Measurements from ENCODE around the gene DCAF5.
"Not testable (repeated sequence)": the region's sequence is repeated elsewhere in the genome, so short reads cannot be mapped to it uniquely, and the experiment has no call there.

DCAF5 gene

DNA sequence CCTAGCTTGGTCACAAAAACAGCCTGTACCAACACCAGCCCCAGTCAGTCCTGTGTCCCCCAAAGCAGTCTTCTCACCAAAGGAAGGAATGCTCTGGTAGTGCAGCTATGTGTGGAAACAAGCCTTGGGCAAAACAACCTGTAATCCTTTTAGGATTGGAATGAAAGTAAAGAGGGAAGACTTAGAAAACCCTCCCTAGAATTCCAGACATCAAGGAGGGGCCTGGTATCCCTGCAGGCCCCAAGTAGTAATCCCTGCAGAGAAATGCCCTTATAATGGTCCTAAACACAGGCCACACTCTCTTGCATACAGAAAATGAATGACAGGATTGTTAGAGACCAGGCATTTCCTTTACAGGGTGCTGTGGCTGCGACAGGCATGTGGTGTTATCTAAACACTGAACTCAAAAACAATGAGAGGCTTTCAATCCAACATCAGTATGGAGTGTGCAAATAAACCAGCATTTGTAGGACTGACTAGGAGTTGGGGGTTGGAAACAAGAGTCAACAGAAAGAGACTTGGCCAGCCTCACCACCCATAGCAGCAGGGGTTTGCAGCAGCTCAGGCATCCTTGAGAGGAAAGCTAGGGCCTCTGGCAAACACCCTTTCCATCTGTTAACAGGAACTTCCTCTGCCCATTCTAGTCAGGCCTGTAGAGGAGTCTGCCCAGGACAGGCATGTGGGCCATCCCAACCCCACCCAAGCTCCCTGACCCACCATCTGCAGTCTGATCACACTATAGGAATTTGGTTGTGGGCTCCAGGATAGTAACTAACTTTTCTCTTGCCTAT, 59.1 kb downstream of the DCAF5 start:
- DNase-seq: no peak

DNA sequence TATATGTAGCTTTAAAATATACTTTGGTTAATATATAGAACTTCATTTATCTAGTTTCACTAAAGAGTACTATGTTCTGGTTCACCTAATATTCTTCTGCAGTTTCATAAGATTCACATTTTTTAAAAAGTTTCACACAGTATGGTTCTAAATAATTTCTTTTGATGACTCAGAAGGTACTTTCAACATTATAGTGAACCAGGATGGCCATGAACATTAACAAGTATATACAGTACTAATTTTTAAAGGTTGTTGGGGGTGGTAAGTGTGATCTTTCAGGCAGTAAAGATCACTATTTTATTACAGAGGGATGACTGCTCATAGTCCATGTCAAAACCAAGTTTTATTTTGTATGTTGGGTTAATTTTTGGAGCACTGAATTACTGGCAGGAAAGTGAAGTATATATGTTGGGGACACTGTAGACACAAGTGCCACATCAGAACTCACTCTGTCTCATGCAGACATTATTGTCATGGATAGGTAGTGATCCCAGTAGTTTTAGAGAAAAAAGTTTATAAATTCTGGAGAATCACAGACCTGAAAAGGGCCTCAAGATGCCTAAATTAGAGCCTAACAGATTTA, 60.0 kb downstream of the DCAF5 start:
- no peak for DNase-seq

DNA sequence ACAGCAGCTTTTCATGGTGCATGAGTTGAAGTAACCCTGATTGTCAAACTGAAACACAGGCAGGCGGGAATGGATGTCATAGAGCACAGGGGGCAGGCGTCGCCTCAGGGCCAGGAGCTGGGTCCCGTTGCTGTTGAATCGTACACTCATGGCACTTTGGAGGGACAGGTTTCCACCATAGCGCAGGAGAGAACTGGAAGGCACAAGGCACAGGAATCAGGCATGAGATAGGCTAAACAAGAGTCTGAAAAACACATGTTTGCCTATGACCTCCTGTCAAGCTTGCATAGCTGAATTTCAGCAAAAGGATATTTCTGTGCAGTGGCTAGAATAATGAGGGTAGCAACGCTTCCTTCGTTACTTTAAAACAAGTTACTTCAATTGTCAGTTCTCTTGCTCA, 61.2 kb downstream of the DCAF5 start:
- no peak for DNase-seq

GRCh38 chr14:69091006-69091405, 61.9 kb downstream of the DCAF5 start:
- no peak for DNase-seq

- DNase-seq: no peak
Measured at GRCh38 chr14:69090187-69090789, 62.6 kb downstream of the DCAF5 start.

DNA sequence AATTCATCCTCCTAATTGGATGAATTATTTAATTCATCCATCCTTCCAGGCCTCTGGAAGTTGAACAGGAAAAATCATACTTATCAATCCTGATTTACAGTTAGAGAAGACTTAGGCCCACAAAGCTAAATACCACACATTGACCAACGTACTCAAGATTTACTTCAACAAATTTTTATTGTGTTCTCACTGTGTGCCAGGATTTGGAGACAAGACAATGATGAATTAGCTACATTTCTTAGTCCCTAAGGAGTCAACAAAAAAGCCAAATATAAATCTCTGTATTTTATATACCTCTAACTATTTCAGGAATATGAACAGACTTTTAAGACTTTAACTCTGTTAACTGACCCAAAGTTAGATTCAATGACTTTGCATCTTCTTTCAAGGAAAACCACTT, 63.9 kb downstream of the DCAF5 start:
- no peak for DNase-seq

DNA sequence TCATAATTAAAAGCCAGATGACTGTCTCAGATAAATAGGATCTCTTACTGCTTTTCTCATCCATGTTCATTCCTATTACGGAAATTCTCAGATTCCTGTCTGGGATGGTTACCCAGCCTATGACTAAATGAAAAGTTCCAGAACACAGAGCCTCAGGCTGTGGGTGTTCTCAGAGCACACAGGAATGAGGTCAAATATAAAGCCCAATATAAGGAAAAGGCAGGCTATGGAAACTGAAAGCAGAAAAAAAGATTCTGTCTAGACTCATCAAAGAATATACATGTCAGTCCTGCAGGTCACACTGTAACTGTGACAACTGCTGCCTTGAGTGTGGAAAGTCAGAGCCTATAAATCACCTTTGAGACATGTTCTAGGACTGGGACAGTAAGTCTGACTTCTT, 64.3 kb downstream of the DCAF5 start:
- DNase-seq: no peak

DNA sequence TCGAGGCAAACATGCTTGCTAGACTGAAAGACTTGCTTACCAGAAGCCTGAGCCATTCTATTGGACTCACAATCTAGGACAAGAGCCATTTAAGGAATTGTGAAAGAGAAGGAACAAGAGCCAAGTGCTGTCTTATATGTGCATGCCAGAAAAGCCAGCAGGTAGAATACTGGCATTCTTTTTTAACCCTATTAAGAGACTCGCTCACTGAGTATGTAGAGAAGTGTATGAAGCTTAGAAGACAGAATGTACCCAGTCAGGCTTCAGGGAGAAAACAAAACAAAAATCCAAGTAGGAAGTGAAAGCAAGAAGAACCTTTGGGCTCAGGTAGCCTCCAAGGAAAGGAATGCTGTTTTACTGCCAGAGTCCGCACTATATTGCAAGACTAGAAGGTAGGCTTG, 65.9 kb downstream of the DCAF5 start:
- no peak for DNase-seq

- DNase-seq: no peak
Measured at GRCh38 chr14:69086537-69086936, 66.4 kb downstream of the DCAF5 start.

- no peak for DNase-seq
Measured at GRCh38 chr14:69084023-69084422, 68.9 kb downstream of the DCAF5 start.

- no peak for DNase-seq
Measured at GRCh38 chr14:69083181-69083580, 69.7 kb downstream of the DCAF5 start.

DNA sequence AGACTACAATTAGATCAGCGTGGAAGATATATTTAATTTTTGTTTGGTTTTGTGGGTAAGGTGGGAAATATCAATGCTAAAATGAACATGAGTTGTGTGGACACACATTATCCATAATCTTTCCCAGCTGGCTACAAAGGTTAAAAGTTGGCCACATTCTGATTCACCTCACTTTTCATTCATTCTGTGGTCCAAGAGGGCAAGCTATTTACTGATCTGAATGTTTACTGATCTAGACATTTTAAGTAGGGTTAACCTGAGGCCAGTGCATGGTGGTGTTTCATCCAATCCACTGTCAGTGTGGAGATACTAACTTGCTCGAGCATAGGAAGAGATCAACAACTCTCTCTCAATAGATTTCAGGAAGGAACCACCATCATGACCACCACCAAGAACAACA, 71.6 kb downstream of the DCAF5 start:
- DNase-seq: no peak

- no peak for DNase-seq
Measured at GRCh38 chr14:69079747-69080146, 73.2 kb downstream of the DCAF5 start.

DNA sequence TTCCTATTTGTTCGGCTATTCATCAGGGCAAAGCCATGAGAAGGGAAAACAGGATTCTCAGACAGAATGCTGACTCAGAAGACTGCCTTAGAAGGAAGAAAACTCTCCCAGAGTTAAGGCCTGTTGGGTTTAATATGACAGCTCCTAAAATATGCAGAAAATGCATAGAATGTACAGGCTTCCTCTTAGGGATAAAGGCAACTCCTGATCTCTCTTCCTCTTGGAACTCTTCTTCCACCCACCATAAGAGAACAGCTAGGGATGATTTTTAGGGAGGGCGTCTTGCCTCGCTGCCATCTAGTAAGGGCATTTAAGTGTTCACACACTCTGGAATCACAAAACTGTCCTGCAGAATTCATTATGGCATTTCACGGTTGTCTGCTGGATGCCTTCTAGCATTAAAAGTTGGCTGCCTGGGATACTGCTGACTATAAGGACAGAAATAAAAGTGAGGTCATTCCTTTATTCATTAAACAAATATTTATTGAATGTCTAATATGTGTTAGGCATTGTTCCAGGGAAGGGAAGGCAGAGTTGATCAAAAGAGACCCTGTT, 73.7 kb downstream of the DCAF5 start:
- no peak for DNase-seq

DNA sequence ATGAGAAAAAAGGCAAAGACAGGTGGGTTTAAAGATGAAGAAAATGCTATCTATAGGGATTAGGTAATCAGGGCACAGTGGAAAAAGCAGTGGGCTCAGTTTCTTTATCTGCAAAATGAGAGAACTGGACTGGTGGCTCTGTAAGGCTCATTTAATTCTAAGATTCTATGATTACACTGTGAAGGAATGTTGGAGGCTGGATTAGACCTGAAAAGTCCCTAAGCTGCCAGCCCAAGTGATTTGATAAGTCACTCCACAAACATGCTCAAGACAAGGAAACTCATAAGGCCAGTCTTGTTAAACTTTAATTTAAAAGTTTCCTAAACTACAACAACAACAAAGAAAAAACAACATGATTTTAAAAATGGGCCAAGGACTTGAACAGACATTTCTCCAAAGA, 75.1 kb downstream of the DCAF5 start:
- DNase-seq: no peak

GRCh38 chr14:69077185-69077584, 75.7 kb downstream of the DCAF5 start:
- not testable (repeated sequence) for DNase-seq

DNA sequence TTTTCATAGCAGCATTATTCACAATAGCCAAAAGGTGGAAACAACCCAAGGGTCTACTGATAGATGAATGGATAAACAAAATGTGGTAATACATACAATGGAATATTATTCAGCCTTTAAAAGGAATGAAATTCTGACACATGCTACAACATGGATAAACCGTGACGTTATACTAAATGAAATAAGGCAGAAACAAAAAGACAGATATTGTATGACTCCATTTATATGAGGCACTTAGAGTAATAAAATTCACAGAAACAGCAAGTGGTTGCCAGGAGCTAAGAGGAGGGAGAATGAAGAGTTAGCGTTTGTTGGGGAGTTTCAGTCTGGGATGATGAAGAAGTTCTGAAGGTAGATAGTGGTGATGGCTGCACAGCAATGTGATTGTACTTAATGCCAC, 76.6 kb downstream of the DCAF5 start:
- DNase-seq: no peak

GRCh38 chr14:69073915-69074314, 79.0 kb downstream of the DCAF5 start:
- no peak for DNase-seq

DNA sequence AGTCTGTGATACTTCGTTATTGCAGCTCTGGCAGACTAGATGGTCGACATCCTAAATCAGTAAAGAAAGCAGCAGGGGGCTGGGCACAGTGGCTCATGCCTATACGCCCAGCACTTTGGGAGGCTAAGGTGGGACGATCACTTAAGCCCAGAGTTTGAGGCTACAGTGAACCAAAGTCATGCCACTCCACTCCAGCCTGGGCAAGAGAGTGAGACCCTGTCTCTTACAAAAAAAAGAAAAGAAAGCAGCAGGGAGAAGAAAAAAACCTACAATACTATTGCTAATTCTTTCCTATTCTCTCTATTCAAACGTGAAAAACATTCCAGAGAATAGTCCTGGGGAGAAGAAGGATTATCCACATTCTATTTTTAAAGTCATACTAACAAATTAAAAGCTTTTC, 79.5 kb downstream of the DCAF5 start:
- no peak for DNase-seq

DNA sequence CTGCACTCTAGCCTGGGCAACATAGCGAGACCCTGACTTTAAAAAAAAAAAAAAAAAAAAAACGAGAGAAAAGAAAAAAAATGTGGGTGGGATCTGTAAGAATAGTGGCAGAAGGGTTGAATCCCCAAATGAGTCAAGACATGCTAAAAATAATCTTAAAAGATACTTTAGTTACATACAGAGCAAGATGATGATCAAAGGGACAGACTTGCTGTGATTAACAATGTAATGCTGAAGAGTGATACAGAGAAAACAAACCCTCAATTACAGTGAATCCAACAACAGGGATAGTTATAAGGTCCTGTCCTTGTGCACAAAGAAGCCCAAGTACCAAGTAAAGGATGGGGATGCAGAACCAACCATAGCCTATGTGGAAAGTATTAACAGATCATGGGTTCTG, 80.3 kb downstream of the DCAF5 start:
- DNase-seq: no peak

DNA sequence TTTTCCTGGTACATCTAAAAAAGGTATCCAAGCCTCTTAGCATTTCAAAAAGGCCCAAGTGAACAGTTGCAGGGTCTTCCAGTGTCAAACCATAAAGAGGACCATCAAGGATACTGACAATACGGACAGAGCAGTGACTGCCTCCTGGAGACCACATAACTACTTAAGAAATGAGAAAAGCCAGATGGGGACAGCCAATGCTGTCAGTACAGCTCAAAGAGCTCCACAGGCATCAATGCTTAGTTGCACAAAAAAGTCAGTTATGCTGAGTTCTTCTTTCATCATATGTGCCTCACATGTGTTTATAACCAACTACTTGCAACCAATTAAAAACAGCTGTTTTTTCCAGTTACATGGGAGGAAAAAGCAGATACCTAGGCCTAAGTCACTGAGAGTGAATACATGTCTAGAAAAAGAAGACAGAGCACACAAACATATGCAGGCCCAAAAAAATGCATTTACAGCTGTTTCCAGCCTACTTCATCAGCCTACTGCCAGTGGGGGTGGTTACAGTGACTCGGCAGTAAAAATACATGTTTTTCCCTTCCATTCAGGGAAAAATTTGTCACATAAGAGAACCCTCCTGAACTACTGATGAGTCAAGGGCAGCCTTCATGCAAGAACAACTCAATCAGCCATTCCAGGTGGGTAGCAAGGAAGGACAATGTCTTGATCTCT, 84.0 kb downstream of the DCAF5 start:
- DNase-seq: no peak

DNA sequence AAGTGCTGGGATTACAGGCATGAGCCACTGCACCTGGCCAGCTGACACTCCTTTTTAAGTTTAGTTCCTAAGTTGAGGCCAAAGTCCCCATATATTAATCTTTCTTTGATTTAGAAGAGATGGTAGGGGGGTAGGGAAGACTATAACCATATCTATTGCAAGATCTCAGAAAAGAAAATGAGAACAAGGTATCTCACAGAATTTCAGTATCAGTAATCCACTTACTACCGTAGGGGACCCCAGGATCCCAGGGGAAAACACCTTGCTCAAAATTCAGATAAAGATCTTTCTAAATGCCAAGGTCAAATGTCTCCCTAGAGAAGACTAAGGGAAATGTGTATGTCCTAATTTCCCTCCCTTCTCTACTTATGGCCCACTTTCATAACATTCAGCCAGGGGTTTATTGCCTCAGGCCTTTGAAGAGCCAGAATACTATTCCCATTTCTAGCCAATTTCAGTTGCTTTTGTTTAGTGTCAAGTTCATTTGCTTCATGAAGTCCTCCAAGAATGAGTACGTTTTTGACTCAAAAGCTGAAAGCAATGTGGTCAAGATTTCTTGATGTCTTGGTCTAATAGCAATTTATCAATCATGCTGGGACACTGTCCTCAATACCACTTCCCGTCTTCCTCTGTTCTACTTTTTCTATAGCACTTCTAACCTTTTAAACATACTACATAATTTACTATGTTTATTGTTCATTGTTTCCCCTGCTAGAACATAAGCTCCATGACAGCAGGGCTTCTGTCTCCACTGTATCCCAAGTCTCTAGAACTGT, 86.3 kb downstream of the DCAF5 start:
- DNase-seq: no peak

GRCh38 chr14:69065934-69066333, 87.0 kb downstream of the DCAF5 start:
- DNase-seq: not testable (repeated sequence)
